Osteoblast (primary cell): ENCODE data around the gene TOP3B. TPM values are rescaled to one million over a fixed set of nuclear protein-coding genes. Genes with fewer than 3 reads are reported as not detected.
A peak's percentile ranks its signal among the peaks of the same experiment; 100 is the strongest.

ENCODE experiments used
- DNase-seq: peaks from one replicate; pipeline ENCODE4 v3.0.0; 2011; ENCODE audit warnings: low spot score, mixed read lengths; ENCODE audit not compliant: insufficient read length; ENCODE audit errors: missing footprints
- H2AFZ ChIP-seq: 2 replicates; pipeline ENCODE4 v1.6.0; 2011; ENCODE audit warnings: mild to moderate bottlenecking, low read length
- H3K27ac ChIP-seq: 2 replicates; pipeline ENCODE4 v1.5.1; 2011; ENCODE audit warnings: mild to moderate bottlenecking, low read depth, low read length, moderate library complexity
- H3K27me3 ChIP-seq: 2 replicates; pipeline ENCODE4 v1.6.0; 2012; ENCODE audit warnings: mild to moderate bottlenecking, control low read depth, inconsistent platforms, low read length, moderate library complexity; ENCODE audit not compliant: insufficient read depth
- H3K36me3 ChIP-seq: 2 replicates; pipeline ENCODE4 v1.5.1; 2011; ENCODE audit warnings: mild to moderate bottlenecking, low read length, control low read depth, moderate library complexity; ENCODE audit not compliant: insufficient read depth
- H3K4me1 ChIP-seq: 2 replicates; pipeline ENCODE4 v1.5.1; 2011; ENCODE audit warnings: mild to moderate bottlenecking, low read length, control low read depth, moderate library complexity; ENCODE audit not compliant: insufficient read depth
- H3K4me2 ChIP-seq: 2 replicates; pipeline ENCODE4 v1.6.0; 2011; ENCODE audit warnings: mild to moderate bottlenecking, low read length; ENCODE audit not compliant: insufficient read depth
- H3K4me3 ChIP-seq: fragments of 200-600 bp; sonication (generic); 3 replicates; pipeline ENCODE4 v1.5.1; 2012; ENCODE audit warnings: mild to moderate bottlenecking, low read length, inconsistent platforms; ENCODE audit not compliant: insufficient read depth
- H3K79me2 ChIP-seq: 2 replicates; pipeline ENCODE4 v1.6.0; 2012; ENCODE audit warnings: mild to moderate bottlenecking, low read length, control low read depth, inconsistent platforms; ENCODE audit not compliant: insufficient read depth
- H3K9me3 ChIP-seq: 2 replicates; pipeline ENCODE4 v1.5.1; 2011; ENCODE audit warnings: low read depth, low read length, control low read depth
- H4K20me1 ChIP-seq: 2 replicates; pipeline ENCODE4 v1.6.0; 2012; ENCODE audit warnings: mild to moderate bottlenecking, low read length, control low read depth; ENCODE audit not compliant: insufficient read depth
- CTCF ChIP-seq: IDR thresholded peaks from 2 replicates; pipeline ENCODE4 v1.5.1; 2011; ENCODE audit warnings: mild to moderate bottlenecking, low read depth, low read length, moderate library complexity; ENCODE audit errors: extremely low read depth
- total RNA-seq: library from RNA; depleted of rRNA; stranded (reverse); fragments of >200 nt; gene quantifications from 2 replicates; pipeline ENCODE4 v1.2.3, GENCODE V29; 2012

Gene TOP3B
- total RNA-seq, 1 donor: 27.9 TPM

GRCh38 chr22:21984793-21985192 is 2.2 kb upstream of the TOP3B start:
- peaks cover 5% of the 10 kb centered on the region for H3K27me3 ChIP-seq
- DNase-seq: peak; percentile 80
- H4K20me1 ChIP-seq: peaks cover 3% of the 10 kb centered on the region
- no peak overlapping the region for H3K27ac ChIP-seq
- no peak overlapping the region for H3K4me2 ChIP-seq
- H2AFZ ChIP-seq: peak overlapping the region; percentile 68
- H3K9me3 ChIP-seq: no peaks in the 10 kb centered on the region
- peaks cover 30% of the 10 kb centered on the region for H3K79me2 ChIP-seq
- peaks cover 8% of the 10 kb centered on the region for H3K4me1 ChIP-seq
- H3K36me3 ChIP-seq: no peaks in the 10 kb centered on the region
- no peak overlapping the region for H3K4me3 ChIP-seq
- peak; percentile 48 for TF ChIP-seq CTCF

GRCh38 chr22:21981874-21982273 is 713 bp downstream of the TOP3B start:
- H4K20me1 ChIP-seq: peaks cover 21% of the 10 kb centered on the region
- peak overlapping the region; percentile 90 for H2AFZ ChIP-seq
- no peaks in the 10 kb centered on the region for H3K36me3 ChIP-seq
- peak overlapping the region; percentile 98 for H3K4me2 ChIP-seq
- peak overlapping the region; percentile 99 for H3K4me3 ChIP-seq
- H3K4me1 ChIP-seq: peaks cover 8% of the 10 kb centered on the region
- DNase-seq: peak; percentile 68
- peaks cover 54% of the 10 kb centered on the region for H3K79me2 ChIP-seq
- no peak for TF ChIP-seq CTCF
- peak overlapping the region; percentile 83 for H3K27ac ChIP-seq
- no peaks in the 10 kb centered on the region for H3K27me3 ChIP-seq
- H3K9me3 ChIP-seq: no peaks in the 10 kb centered on the region

- no peak for TF ChIP-seq CTCF
- H2AFZ ChIP-seq: no peak overlapping the region
- H3K4me3 ChIP-seq: no peak overlapping the region
- H3K4me1 ChIP-seq: peaks cover 8% of the 10 kb centered on the region
- H3K79me2 ChIP-seq: peaks cover 66% of the 10 kb centered on the region
- no peaks in the 10 kb centered on the region for H3K27me3 ChIP-seq
- no peak for DNase-seq
- no peak overlapping the region for H3K27ac ChIP-seq
- peaks cover 31% of the 10 kb centered on the region for H4K20me1 ChIP-seq
- H3K4me2 ChIP-seq: no peak overlapping the region
- H3K9me3 ChIP-seq: no peaks in the 10 kb centered on the region
- H3K36me3 ChIP-seq: peaks cover 1% of the 10 kb centered on the region
Measured at GRCh38 chr22:21980547-21980946, 2.0 kb downstream of the TOP3B start.

- DNase-seq: peak; percentile 4
- no peak overlapping the region for H3K4me3 ChIP-seq
- no peak overlapping the region for H3K27ac ChIP-seq
- H3K27me3 ChIP-seq: no peaks in the 10 kb centered on the region
- no peak for TF ChIP-seq CTCF
- H3K79me2 ChIP-seq: peaks cover 74% of the 10 kb centered on the region
- no peak overlapping the region for H3K4me2 ChIP-seq
- H2AFZ ChIP-seq: no peak overlapping the region
- peaks cover 8% of the 10 kb centered on the region for H3K4me1 ChIP-seq
- H3K9me3 ChIP-seq: no peaks in the 10 kb centered on the region
- H4K20me1 ChIP-seq: peaks cover 38% of the 10 kb centered on the region
- peaks cover 14% of the 10 kb centered on the region for H3K36me3 ChIP-seq
Measured at GRCh38 chr22:21978564-21979386, 3.8 kb downstream of the TOP3B start.
